BLaER1 (cell line): ENCODE data around the gene PLCL2.

Source experiments
- H3K27ac ChIP-seq: shearing (Covaris generic); formaldehyde crosslinking; 2 replicates; pipeline ENCODE4 v1.8.1; 2022
- H3K27me3 ChIP-seq: shearing (Covaris generic); formaldehyde crosslinking; 2 replicates; pipeline ENCODE4 v1.8.1; 2022
- H3K36me3 ChIP-seq: shearing (Covaris generic); formaldehyde crosslinking; 2 replicates; pipeline ENCODE4 v1.8.1; 2022
- H3K4me1 ChIP-seq: shearing (Covaris generic); formaldehyde crosslinking; 2 replicates; pipeline ENCODE4 v1.8.1; 2022
- H3K4me2 ChIP-seq: shearing (Covaris generic); formaldehyde crosslinking; 2 replicates; pipeline ENCODE4 v1.8.1; 2022
- H3K4me3 ChIP-seq: shearing (Covaris generic); formaldehyde crosslinking; 2 replicates; pipeline ENCODE4 v1.8.1; 2022
- H3K9ac ChIP-seq: shearing (Covaris generic); formaldehyde crosslinking; 2 replicates; pipeline ENCODE4 v1.8.1; 2022
- H3K9me3 ChIP-seq: shearing (Covaris generic); formaldehyde crosslinking; 2 replicates; pipeline ENCODE4 v1.8.1; 2022
- H4K20me1 ChIP-seq: shearing (Covaris generic); formaldehyde crosslinking; 2 replicates; pipeline ENCODE4 v1.8.1; 2022
- Cebpa-rat ChIP-seq: shearing (Covaris generic); IDR thresholded peaks from 2 replicates; pipeline ENCODE4 v1.8.1; 2022

The PLCL2 gene

DNA sequence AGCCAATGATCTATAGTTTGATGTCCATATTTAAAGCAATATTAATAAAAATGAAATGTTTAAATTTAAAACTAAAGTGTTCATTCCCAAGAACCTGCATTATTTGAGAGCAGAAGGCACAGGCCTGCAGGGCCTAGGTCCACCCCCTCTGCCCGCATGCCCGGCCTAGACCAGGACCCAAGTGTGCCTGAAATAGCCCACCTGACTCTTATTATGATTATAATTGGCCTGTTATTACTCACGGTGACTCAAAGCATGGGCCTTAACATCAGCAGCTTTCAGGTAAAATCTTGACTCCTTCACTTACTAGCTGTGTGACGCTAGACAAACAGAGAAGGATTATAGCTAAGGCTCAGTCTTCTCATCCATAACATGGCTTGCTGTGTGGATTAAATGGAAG is 128.8 kb downstream of the PLCL2 start:
- Histone ChIP-seq H3K4me1 (no peaks in the 10 kb centered on the region), H3K9ac (no peak overlapping the region), H3K4me3 (no peak overlapping the region), H3K9me3 (no peaks in the 10 kb centered on the region), H3K27me3 (no peaks in the 10 kb centered on the region), H3K4me2 (no peak overlapping the region), H3K27ac (no peak overlapping the region), H3K36me3 (peaks cover 72% of the 10 kb centered on the region), H4K20me1 (peaks cover 19% of the 10 kb centered on the region; the same call in 1 of the 2 replicates)
- no peak for TF ChIP-seq Cebpa-rat

DNA sequence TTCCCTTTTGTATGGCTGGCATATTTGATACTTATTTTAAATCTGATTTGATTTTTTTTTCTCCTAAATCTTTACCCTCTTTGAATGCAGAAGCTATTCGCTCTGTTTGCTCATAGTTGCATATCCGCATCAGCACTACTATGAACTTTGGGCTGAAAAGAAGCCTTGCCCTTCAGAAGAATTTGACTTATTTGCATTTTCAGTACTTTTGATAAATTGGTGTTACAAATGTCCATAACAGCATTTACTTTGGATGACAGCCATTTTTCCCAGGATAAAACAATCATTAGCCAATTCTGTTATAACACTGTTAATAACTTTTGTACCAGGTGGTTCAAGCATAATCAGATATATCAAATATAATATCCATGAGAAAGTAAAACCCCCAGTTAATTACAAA is 129.5 kb downstream of the PLCL2 start:
- Histone ChIP-seq H4K20me1 (peaks cover 19% of the 10 kb centered on the region; the same call in 1 of the 2 replicates), H3K9me3 (no peaks in the 10 kb centered on the region), H3K9ac (no peak overlapping the region), H3K4me2 (no peak overlapping the region), H3K4me1 (no peaks in the 10 kb centered on the region), H3K36me3 (peaks cover 72% of the 10 kb centered on the region), H3K27ac (no peak overlapping the region), H3K4me3 (no peak overlapping the region), H3K27me3 (no peaks in the 10 kb centered on the region)
- TF ChIP-seq Cebpa-rat, result no peak

DNA sequence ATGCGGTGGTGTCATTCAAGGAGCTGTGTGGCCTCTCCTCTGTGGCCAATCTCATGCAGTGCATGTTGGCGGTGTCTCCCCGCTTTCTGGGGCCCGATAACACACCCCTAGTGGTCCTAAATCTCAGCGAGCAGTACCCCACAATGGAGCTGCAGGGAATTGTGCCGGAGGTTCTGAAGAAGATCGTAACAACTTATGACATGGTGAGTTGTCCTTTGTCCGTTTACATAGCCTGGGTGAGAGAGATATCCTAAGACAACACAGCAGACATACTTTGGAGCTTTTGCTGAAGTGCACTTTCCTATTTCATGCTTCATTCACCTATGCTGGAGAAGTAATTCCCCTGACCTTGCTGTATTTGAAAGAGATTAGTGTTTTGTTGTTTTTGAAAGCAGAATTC is 130.0 kb downstream of the PLCL2 start:
- Histone ChIP-seq H3K27ac (no peak overlapping the region), H3K4me1 (no peaks in the 10 kb centered on the region), H3K4me3 (no peak overlapping the region), H4K20me1 (0 out of 2 replicates have a peak, but pooled peaks cover 19% of the 10 kb centered on the region), H3K36me3 (peaks cover 70% of the 10 kb centered on the region), H3K27me3 (no peaks in the 10 kb centered on the region), H3K9ac (no peak overlapping the region), H3K9me3 (no peaks in the 10 kb centered on the region), H3K4me2 (no peak overlapping the region)
- TF ChIP-seq Cebpa-rat, result no peak

DNA sequence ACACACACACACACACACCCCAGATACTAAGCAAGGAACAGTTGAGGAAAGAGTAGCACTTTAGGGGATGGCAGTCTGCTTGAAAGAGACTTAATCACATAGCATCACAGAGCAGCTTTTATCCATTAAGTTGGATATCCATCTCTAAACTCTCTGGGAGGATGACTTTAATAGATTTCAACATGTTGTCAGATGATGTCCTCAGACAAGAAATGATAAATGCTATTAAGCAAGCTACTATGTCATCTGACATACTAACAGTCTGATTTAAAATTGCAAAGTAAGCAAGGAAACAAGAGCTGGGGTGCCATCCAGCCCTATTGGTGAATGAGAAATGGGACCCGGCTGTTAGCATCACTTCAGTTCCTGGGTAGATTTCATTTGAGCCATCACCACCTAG is 136.9 kb downstream of the PLCL2 start:
- H3K27ac ChIP-seq, result no peak overlapping the region
- no peak overlapping the region for H3K9ac ChIP-seq
- H3K36me3 ChIP-seq, result peaks cover 30% of the 10 kb centered on the region
- H3K4me2 ChIP-seq, result no peak overlapping the region
- peaks cover 5% of the 10 kb centered on the region; the same call in 1 of the 2 replicates for H3K9me3 ChIP-seq
- no peak for TF ChIP-seq Cebpa-rat
- H4K20me1 ChIP-seq, result no peaks in the 10 kb centered on the region
- no peak overlapping the region for H3K4me3 ChIP-seq
- H3K4me1 ChIP-seq, result no peaks in the 10 kb centered on the region
- H3K27me3 ChIP-seq, result no peaks in the 10 kb centered on the region

DNA sequence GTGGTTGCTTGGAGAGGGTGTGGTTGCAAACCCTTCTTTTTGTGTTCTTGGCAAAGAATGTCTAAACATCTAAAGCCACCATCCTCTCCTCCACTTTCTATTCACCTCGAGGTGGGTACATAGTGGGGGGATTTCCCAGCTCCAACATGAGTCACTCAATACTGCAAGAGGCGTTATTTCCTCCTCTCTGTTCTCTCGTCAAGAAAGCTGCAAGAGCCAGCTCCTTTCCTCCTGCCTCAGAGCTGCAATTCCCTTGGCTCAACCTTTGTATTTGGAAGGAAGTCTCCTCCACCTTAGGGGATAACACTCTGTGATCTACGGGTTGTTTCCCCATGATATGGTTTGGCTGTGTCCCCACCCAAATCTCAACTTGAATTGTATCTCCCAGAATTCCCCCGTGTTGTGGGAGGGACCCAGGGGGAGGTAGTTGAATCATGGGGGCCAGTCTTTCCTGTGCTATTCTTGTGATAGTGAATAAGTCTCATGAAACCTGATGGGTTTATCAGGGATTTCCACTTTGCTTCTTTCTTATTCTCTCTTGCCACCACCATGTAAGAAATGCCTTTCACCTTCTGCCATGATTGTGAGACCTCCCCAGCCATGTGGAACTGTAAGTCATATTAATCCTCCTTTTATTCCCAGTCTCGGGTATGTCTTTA is 138.4 kb downstream of the PLCL2 start:
- Histone ChIP-seq H3K27ac (no peak overlapping the region), H3K4me1 (no peaks in the 10 kb centered on the region), H3K4me3 (no peak overlapping the region), H4K20me1 (no peaks in the 10 kb centered on the region), H3K9me3 (peaks cover 5% of the 10 kb centered on the region; the same call in 1 of the 2 replicates), H3K9ac (no peak overlapping the region), H3K36me3 (peaks cover 18% of the 10 kb centered on the region), H3K4me2 (no peak overlapping the region), H3K27me3 (no peaks in the 10 kb centered on the region)
- no peak for TF ChIP-seq Cebpa-rat

DNA sequence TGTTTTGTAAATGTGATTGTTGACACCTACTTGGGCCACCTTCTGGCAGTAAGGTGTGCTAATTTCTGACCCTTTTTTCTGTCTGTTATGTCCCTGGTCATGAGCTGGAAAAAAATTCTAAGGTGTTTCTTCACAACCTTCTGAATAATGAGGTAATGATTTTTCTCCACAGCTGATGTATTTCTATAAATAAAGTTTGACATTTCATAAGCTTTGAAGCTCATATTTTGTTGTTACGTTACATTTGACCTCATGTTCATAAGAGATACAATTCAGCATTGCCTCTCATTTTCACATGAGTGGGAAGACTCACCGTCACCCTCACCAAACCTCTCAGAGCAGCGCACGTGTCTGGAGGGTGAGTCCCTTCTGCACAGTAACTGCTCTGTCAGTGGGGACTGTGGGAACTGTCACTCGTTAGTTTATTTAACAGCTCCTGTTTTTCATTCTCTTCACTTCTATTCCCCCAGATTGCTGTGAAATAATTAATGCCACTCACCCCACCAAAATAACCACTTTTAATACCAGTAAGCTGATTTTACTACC is 140.9 kb downstream of the PLCL2 start:
- Histone ChIP-seq H3K9me3 (peaks cover 5% of the 10 kb centered on the region; the same call in 1 of the 2 replicates), H3K4me2 (no peak overlapping the region), H3K36me3 (peaks cover 15% of the 10 kb centered on the region; the same call in 1 of the 2 replicates), H3K4me3 (no peak overlapping the region), H3K27ac (no peak overlapping the region), H3K9ac (no peak overlapping the region), H3K4me1 (peaks cover 7% of the 10 kb centered on the region; the same call in 1 of the 2 replicates), H3K27me3 (no peaks in the 10 kb centered on the region), H4K20me1 (no peaks in the 10 kb centered on the region)
- no peak for TF ChIP-seq Cebpa-rat

DNA sequence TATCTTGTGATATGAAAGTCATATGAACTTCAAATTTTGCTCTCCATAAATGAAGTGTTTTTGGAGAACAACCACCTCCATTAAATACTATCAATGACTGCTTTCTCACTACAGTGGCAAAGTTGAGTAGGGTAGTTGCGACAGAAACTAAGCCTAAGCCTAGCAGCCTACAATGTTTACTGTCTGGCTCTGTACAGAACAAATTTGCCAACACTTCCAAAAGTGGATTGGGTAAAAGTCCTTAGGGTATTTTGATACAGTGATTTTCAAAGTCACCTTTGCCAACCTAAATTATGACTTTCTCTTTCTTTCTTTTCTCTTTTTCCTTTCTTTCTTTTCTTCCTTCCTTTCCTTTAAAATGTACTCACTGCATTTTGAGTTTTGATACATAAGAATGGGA is 142.6 kb downstream of the PLCL2 start:
- Histone ChIP-seq H3K4me1 (peaks cover 7% of the 10 kb centered on the region; the same call in 1 of the 2 replicates), H4K20me1 (no peaks in the 10 kb centered on the region), H3K9me3 (peaks cover 5% of the 10 kb centered on the region; the same call in 1 of the 2 replicates), H3K36me3 (peaks cover 15% of the 10 kb centered on the region; the same call in 1 of the 2 replicates), H3K4me2 (no peak overlapping the region), H3K27me3 (no peaks in the 10 kb centered on the region), H3K27ac (no peak overlapping the region), H3K9ac (no peak overlapping the region), H3K4me3 (no peak overlapping the region)
- TF ChIP-seq Cebpa-rat, result no peak

DNA sequence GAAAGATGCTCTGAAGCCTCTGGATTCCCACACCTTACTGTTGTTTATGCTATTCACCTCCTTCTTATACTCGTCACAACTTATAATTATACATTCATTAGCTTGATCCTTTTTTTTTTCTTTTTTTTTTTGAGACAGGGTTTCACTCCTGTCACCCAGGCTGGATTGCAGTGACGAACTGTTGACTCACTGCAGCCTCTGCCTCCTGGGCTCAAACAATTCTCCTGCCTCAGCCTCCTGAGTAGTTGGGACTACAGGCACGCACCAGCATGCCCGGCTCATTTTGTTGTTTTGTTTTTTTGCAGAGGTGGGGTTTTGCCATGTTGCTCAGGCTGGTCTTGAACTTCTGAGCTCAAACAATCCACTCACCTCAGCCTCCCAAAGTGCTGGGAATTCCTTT is 143.6 kb downstream of the PLCL2 start:
- H3K4me3 ChIP-seq, result no peak overlapping the region
- no peak overlapping the region for H3K27ac ChIP-seq
- H3K9ac ChIP-seq, result no peak overlapping the region
- H3K4me1 ChIP-seq, result peaks cover 7% of the 10 kb centered on the region; the same call in 1 of the 2 replicates
- TF ChIP-seq Cebpa-rat, result no peak
- H4K20me1 ChIP-seq, result no peaks in the 10 kb centered on the region
- no peaks in the 10 kb centered on the region for H3K27me3 ChIP-seq
- H3K4me2 ChIP-seq, result no peak overlapping the region
- no peaks in the 10 kb centered on the region for H3K9me3 ChIP-seq
- peaks cover 7% of the 10 kb centered on the region; the same call in 1 of the 2 replicates for H3K36me3 ChIP-seq

DNA sequence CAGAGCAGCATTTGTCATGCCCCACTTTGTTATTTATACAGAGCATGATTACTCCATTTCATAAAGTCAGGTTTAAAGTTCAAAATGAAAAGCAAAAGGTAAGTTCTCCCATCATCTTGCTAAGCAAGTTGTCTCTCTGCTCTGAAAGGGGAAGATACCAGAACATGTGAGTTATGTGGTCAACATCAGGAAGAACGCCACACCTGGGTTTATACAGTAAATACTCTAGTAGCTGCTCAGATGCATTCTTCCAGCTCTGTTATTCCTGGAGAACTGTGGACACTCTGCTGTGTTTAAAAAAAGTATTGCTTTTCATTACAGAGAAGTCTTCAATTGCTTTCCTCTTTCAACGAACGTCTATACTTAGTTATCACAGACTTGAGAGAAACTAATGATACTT is 145.7 kb downstream of the PLCL2 start:
- Histone ChIP-seq H3K36me3 (no peaks in the 10 kb centered on the region), H3K4me3 (no peak overlapping the region), H3K4me1 (peaks cover 7% of the 10 kb centered on the region; the same call in 1 of the 2 replicates), H3K9ac (no peak overlapping the region), H3K27ac (no peak overlapping the region), H3K9me3 (no peaks in the 10 kb centered on the region), H3K27me3 (no peaks in the 10 kb centered on the region), H4K20me1 (no peaks in the 10 kb centered on the region), H3K4me2 (no peak overlapping the region)
- TF ChIP-seq Cebpa-rat, result no peak

DNA sequence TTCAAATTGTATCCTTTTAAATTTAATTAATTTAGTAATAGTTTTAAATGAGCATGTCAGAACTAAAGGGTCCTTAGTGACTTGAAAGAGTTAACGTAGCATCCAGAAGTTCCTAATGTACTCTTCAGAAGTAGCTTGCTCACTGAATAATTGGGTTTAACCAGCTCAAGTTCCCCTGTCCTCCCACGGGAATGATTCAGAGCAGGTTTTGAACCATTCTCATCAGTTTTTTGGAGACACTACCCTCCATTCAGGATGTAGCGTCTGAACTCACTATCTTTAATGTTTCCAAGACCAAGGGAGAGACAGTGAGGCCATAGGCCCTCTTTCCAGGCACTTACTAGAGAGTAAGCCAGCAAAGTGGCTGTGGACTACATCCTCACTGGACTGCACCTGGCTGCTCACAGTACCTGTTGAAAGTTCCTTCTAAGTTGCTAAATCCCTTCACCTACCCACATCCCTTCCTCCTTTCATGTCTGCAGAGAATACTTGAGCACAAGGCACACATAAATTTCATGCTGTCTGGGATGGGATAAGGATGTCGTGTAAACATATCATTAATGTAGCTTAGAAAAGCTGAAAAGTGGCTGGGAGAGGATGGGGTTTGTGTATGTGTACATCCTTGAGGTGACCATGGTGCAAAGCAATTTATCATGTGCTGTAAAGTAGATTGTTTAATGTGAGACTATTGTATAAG is 146.3 kb downstream of the PLCL2 start:
- Histone ChIP-seq H3K9me3 (no peaks in the 10 kb centered on the region), H3K4me2 (no peak overlapping the region), H3K4me1 (peaks cover 7% of the 10 kb centered on the region; the same call in 1 of the 2 replicates), H3K36me3 (no peaks in the 10 kb centered on the region), H3K4me3 (no peak overlapping the region), H4K20me1 (no peaks in the 10 kb centered on the region), H3K9ac (no peak overlapping the region), H3K27ac (no peak overlapping the region), H3K27me3 (no peaks in the 10 kb centered on the region)
- TF ChIP-seq Cebpa-rat, result no peak
